Fibroblast of gingiva (primary cell): ENCODE measurements around the gene FGF14.

Experiments
- DNase-seq: peaks from one replicate; pipeline ENCODE4 v3.0.0-alpha.2; 2011; ENCODE audit warnings: low read depth

FGF14 gene

DNA sequence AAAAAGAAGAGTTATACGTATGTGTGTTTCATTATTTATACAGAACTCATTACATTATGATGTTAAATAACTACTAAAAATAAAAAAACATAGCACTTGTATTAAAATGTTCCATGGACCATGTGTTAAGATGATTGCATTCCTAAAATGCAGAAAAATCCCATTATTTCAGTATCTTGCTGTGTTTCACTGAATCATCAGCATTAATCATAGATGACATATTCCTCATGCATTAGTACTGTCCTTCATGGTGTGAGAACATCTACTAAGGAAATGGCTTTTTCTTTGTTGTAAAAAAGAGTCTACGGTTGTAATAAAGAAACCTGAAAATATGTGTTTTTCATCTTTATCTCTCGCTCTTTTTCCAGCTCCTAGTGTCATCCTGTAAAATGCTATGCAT is 416.5 kb downstream of the FGF14 start:
- DNase-seq = no peak

DNA sequence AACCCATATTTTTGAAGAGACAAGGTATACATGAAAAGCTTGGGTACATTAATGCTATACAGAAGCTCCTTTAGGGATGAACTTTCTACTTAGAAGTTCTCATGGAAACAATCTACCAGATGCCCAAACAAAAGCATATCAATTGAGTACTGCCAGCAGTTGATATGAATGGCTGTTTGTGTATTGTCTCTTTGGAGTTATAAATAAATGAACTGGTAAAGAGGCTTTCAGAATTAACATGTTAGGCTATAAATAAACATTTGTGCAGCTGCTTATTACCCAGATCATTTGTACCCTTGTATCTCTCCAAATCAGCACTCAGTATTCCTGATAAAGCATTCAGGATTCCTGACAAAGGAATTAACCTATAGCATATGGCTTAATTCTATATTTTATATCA is 418.9 kb downstream of the FGF14 start:
- DNase-seq = no peak

- DNase-seq = no peak
Measured at GRCh38 chr13:101979825-101980224, 422.0 kb downstream of the FGF14 start.

DNA sequence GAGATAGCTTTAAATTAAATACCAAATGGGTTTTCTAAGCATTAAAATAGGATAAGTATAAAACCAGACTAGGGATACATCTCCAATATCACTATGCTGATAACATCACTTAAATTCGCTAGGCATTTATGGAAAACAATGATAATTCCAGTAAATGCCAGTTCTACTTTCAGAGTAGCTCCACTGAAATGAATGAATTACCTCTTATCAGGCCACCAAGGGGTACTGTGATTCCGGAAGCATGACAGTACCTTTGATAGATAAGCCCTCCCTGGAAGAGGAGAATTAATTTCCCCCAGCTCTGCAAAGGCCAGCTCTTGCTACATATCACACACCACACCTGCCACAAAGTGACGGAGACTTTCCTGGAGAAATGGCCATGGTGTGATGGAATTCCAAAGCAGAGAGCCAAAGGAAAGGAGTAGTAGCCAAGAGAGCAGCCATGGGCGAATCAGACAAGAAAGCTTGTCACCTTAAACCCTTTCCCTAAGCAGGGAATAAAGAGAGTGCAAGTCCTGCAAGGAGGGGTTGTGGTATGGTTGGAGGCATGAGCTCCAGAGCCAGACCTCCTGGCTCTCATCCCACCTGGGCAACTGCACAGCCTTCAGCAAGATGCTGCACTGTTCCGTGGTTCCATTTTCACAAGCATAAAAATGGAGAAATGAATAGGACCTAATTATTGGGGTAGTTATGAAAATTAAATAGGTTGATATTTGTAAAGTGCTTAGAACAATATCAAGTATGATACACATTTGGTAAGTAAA is 423.1 kb downstream of the FGF14 start:
- DNase-seq = no peak

DNA sequence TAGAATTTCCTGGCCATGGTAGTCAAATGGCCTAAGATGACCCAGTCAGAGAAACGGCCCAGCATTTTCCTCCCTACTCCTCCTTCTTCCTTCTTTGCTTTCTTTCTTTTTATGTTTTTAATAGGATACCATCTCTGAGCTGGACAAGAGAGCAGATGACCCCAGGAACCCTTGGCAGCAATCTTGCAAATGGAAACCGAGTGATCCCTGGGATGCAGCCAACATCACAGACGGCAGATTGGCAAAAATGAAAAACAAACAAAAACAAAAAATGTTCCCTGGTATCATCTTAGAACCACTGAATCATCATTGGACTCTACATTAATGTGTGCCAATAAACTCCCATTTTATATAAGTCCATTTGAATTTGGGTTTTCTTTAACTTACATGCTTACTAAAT is 424.4 kb downstream of the FGF14 start:
- DNase-seq = peak; percentile 32

DNA sequence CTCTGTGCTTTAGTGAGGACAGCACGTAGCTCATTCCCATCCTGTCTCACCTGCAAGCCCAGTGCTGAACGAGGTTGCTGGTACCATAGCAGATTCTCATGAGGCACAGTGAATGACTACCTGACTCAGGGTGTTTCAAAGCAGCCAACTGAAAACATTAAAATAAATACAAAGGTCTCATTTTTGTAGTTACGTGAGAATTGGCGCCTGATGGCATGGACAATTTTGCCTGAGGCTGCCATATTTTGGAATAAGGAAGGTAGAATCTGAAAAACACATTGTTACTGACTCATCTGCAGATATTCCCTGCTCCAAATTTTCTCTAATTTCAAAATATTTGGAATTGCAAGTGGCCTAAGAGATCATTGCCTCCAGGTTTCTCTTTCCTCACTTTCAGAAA is 429.7 kb downstream of the FGF14 start:
- DNase-seq = no peak

DNA sequence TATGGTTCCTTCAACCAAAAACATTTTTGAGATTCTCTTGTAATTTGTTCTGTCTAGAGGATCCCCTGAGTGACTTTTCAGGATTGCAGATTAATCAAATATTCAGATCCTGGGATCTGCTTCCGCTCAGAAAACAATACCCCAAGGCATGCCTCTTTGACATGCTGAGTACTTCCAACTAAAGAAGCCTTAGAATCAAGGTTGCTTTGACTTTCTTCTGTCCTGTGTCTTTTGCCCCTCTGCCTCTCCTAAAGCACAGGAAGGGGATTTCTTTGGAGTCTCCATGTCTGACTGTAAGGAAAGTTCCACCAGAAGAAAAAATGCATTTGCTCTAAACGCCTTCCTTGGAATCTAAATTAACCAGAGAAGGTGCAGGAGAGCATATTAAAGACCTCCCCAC is 431.5 kb downstream of the FGF14 start:
- DNase-seq = no peak

GRCh38 chr13:101967781-101968180 is 434.1 kb downstream of the FGF14 start:
- peak; percentile 12 for DNase-seq

- DNase-seq = peak; percentile 53
Measured at GRCh38 chr13:101967216-101967615, 434.6 kb downstream of the FGF14 start.

DNA sequence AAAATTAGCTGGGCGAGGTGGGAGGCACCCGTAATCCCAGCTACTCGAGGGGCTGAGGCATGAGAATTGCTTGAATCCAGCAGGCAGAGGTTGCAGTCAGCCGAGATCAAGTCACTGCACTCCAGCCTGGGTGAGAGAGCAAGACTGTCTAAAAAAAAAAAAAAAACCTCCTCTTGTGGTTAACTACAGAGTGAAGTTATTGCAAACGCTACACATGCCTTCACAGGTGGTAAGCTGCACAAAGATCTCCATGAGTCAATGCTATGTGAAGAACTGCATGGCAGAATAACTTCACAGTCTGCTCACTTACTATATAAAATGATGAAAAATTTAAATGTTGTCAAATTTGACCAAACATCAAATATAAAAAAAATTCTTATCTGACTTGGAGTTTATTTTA is 436.8 kb downstream of the FGF14 start:
- no peak for DNase-seq

- no peak for DNase-seq
Measured at GRCh38 chr13:101959016-101959415, 442.8 kb downstream of the FGF14 start.

- no peak for DNase-seq
Measured at GRCh38 chr13:101955764-101956163, 446.1 kb downstream of the FGF14 start.

- DNase-seq = no peak
Measured at GRCh38 chr13:101951114-101951513, 450.7 kb downstream of the FGF14 start.

DNA sequence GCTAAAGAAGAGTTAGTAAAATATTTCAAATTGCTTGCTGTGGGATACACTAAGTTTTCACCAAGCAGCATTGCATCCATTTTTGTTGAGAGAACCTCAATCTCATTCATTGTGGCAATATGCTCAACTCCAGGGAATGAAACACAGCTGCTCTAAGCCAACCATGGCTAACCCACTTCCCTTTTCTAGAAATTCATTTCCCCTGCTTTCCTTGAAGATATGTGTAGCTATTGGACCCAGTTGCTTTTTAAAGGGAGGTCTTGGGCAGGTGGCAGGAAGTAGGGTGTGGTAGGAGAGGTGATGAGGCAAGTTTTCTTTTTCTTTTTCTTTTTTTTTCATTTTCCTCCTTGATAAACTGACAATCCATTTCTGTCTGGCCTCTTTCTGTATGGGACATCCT is 452.2 kb downstream of the FGF14 start:
- no peak for DNase-seq

GRCh38 chr13:101946401-101946800 is 455.4 kb downstream of the FGF14 start:
- DNase-seq = no peak

GRCh38 chr13:101945435-101945834 is 456.4 kb downstream of the FGF14 start:
- DNase-seq = no peak

DNA sequence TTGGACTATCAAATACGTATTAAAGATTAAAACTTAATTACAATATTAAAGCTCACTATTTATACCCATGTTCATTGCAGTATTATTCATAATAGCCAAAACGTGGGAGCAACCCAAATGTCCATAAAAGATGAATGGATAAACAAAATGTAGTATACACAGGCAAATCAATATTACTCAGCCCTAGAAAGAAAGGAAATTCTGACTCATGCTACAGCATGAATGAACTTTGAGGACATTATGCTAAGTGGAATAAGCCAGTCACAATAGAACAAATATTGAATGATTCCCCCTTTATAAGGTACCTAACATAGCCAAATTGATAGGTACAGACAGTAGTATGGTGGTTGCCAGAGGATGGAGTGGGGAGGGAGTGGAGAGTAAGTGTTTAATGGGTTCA is 457.3 kb downstream of the FGF14 start:
- no peak for DNase-seq

DNA sequence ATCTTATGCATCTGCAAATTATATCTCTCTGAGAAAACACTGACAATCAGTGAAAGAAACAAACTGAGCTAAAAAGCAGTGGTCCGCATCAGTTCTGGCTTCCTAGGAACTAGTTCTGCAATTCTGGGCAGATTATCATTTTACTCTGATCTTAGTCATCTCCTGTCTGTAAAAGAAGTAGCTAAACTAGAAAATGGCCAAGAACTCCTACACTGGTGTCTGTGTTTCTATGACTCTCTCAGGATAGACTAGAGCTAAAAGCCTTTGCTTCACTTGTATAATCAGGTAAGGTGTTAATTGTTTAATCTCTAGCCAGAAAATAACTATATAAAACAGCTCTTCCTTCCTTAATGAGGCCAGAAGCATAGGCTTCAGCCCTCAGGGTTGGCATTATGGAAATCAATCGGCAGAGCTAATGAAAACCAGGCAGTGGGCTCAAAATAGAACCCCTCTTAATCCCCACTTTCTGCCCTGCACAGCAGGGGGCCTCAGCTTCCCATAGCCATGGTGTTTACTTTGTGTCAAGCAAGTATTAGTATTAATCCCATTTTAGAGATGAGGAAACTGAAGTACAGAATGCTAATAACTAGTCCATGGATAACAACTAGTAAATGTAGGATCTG is 459.2 kb downstream of the FGF14 start:
- no peak for DNase-seq

DNA sequence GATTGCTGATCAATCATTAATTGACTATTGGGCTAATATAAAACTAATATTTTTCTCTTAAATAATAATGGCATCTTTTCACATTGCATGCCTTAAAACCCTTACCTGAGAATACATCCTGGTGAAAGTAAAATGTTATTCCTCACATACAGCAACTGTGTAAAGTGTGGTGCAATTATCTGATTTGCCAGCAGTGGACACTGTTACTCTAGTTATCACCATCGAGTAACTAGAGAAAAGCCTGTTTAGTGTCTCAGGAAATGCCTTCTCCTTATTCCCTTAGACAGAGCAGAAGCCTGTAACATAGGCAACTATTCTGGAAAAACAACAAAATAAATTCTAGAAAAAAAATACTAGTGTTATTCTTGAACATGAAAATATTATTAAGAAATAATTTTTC is 459.8 kb downstream of the FGF14 start:
- DNase-seq = peak; percentile 33

DNA sequence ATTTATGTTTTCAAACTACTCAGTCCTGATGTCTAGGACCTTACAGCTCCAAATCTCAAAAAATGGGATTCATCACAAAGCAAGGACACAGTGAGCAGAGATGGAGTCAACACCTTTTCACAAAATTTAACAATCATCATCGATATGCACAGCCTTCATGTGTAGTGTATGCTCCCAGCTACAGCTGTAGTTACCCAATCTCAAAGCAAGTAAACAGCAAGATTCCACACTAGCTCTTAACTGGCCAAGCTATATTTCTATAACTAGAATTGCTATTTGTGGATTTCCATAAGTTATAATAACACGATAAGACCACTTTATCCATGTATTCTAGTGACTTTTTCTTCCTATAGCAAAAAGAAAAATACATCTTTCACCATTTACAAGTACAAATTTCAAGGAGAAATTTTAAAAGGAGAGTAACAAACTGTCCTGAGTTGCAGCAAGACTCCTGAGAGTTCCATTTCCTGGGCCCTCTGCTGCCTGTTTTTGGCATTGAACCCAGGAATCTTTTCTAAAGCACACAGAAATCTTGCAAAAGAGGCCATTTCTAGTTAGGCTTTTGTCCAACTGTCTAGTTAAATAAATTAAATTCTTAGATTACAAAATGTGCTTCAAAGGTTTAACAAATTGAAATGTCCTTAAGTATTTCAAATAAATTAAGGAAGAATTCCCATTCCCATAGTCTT is 460.6 kb downstream of the FGF14 start:
- peak; percentile 61 for DNase-seq

GRCh38 chr13:101939370-101939769 is 462.5 kb downstream of the FGF14 start:
- DNase-seq = no peak

GRCh38 chr13:101935828-101936227 is 466.0 kb downstream of the FGF14 start:
- DNase-seq = no peak

GRCh38 chr13:101931186-101931585 is 470.7 kb downstream of the FGF14 start:
- no peak for DNase-seq
